VCaP (cell line): ENCODE measurements around the gene CCL22.

Experiments used
- H3K27ac ChIP-seq: fragments of 450-650 bp; 2 replicates; pipeline ENCODE4 v1.5.1; 2017
- TF ChIP-seq, protein P1 (sequence below): fragments of 450-650 bp; conservative IDR thresholded peaks from 2 replicates; pipeline ENCODE4 v1.5.1; 2017; ENCODE audit warnings: mild to moderate bottlenecking, moderate library complexity

The CCL22 gene, protein sequence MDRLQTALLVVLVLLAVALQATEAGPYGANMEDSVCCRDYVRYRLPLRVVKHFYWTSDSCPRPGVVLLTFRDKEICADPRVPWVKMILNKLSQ

GRCh38 chr16:57358527-57359095, at the start of gene CCL22:
Gene CCL22, plus strand, starts transcription at chr16:57358783. Its CDS starts 34 bp downstream, at chr16:57358817.
- TF ChIP-seq, protein P1, sequence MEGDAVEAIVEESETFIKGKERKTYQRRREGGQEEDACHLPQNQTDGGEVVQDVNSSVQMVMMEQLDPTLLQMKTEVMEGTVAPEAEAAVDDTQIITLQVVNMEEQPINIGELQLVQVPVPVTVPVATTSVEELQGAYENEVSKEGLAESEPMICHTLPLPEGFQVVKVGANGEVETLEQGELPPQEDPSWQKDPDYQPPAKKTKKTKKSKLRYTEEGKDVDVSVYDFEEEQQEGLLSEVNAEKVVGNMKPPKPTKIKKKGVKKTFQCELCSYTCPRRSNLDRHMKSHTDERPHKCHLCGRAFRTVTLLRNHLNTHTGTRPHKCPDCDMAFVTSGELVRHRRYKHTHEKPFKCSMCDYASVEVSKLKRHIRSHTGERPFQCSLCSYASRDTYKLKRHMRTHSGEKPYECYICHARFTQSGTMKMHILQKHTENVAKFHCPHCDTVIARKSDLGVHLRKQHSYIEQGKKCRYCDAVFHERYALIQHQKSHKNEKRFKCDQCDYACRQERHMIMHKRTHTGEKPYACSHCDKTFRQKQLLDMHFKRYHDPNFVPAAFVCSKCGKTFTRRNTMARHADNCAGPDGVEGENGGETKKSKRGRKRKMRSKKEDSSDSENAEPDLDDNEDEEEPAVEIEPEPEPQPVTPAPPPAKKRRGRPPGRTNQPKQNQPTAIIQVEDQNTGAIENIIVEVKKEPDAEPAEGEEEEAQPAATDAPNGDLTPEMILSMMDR = no peak
- H3K27ac ChIP-seq = no peak within 1 kb of the TSS

DNA sequence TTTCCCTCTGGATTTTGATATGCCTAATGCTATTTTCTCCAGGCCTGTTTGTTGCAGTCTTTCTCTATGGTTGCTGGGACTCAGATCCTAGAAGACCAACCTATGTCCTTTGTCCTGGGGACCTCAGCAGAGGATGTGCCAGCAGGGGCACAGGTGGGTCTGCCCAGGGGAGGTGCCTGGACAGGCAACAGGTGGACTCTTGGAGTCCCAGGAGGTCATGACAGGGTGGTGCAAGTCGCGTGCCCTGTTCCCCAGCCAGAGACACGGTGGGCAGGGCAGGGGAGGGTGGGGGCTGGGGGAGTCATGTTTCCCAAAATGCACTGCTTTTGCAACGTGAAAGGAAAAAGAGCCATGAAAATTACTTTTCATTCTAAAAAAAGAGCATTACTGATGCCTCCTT, 47.8 kb upstream of the CCL22 start:
- H3K27ac ChIP-seq = no peak overlapping the region
- TF ChIP-seq, protein P1 = no peak

GRCh38 chr16:57313509-57313908, 45.1 kb upstream of the CCL22 start:
- TF ChIP-seq, protein P1 = no peak
- no peak overlapping the region for H3K27ac ChIP-seq

DNA sequence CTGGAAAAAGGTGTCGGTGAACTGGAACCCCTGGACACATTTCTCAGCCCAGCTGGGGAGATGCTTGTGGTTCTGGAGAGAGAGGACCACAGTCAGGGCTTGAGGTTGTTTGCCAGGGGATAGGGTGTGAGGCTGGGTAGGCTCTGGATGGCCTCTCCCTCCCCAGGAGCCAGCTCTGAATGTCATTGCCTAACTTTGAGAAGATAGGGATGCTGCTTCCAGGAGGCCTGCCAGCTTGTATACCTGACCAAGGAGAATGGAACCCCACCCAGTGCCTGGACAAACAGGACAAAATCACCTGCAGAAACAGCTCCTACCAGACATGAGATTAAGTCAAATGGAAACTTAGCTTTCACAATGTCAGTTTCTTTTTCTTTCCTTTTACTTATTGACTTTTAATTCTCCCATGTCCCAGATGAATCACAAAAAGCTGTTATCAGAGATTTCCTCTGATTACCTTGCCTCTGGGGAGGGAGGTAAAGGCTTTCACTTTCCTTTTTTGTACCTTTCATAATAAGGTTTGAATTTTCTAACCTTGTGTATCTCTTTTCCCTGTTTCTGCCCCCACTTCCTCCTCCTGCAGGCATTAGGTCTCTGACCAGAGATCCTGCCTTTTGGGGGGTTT, 44.3 kb upstream of the CCL22 start:
- TF ChIP-seq, protein P1 = no peak
- H3K27ac ChIP-seq = no peak overlapping the region

DNA sequence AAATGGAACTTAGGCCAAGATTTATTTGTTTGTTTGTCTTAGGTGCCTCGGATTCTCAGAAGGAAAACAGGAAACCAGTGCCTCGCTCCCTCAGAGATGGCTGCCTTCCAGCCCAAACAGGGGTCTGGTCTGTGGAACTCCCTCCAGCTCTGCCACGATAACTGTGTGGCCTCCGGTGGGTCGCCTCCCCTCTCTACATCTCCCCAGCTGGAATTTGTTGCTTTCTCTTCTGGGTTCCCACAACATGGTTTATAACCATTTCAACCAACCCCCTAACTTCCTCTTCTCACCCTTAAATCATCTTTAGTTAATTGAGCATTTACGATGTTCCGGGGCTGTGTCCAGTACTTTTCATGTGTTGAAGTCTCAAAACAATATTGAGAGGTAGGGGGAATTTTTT, 43.2 kb upstream of the CCL22 start:
- H3K27ac ChIP-seq = no peak overlapping the region
- TF ChIP-seq, protein P1 = no peak

DNA sequence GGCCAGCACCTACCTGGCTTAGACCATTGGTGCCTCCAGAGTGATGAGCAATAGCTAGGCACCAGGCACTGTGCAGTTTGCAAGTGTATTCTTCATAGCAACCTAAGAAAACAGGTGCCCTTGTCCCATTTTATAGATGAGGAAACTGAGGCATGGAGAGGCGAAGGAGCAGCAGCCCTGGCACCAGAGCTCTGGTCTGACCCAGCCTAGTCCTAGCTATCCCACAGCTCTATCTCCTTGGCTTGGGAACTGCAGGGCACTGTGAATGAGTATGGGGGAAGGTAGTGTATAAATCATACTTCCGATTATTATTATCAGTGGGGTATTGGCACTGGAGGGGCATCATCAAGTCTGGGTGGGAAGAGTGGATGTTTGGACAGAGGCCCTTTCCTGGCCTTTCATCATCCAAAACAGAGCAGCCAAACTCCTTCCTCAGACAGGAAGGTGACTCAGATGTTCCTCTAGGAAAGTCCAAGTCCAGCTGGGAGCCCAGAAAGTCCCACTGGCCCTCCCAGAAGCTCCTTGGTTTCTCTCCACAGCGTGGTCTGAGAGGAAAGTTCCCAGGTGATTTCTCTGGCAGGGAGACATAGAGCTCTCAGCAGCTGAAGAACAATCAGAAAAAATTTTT, 42.1 kb upstream of the CCL22 start:
- TF ChIP-seq, protein P1 = no peak
- H3K27ac ChIP-seq = no peak overlapping the region

GRCh38 chr16:57318240-57318970, 40.2 kb upstream of the CCL22 start:
- TF ChIP-seq, protein P1 = no peak
- no peak overlapping the region for H3K27ac ChIP-seq
